GM12878 (cell line): Measurements from ENCODE around the gene CLNK. TPM values are rescaled to one million over a fixed set of nuclear protein-coding genes. Genes with fewer than 3 reads are reported as not detected.

Experiments used
- ATAC-seq: fragments of 200-7000 bp; cut with Tn5 transposase; 3 replicates; pipeline ENCODE4 v1.9.1; 2020; ENCODE audit warnings: mild to moderate bottlenecking, moderate library complexity
- BruUV-seq: library from RNA; stranded (reverse); fragments of 400-500 nt; replicated peaks from 2 replicates; lab custom pipeline; 2021; lab: Mats Ljungman, UMichigan
- CTCF ChIA-PET: fragments of 300-600 bp; sonication (Branson Sonifier 250); formaldehyde crosslinking; extraction: SDS; loops from one replicate; lab custom pipeline; 2021; ENCODE audit warnings: inconsistent platforms; lab: Yijun Ruan, JAX
- POLR2A ChIA-PET: fragments of 350-600 bp; formaldehyde crosslinking; extraction: SDS; loops from one replicate; lab custom pipeline; 2021; ENCODE audit warnings: inconsistent platforms; lab: Charles Lee
- RAD21 ChIA-PET: fragments of 300-600 bp; sonication (Branson Sonifier 250); formaldehyde crosslinking; loops from one replicate; lab custom pipeline; 2023; ENCODE audit warnings: antibody characterized with exemption; ENCODE audit not compliant: unreplicated experiment; lab: Charles Lee
- SMC1A ChIA-PET: fragments of 300-600 bp; sonication (Branson Sonifier 250); formaldehyde crosslinking; loops from one replicate; lab custom pipeline; 2023; ENCODE audit not compliant: unreplicated experiment, uncharacterized antibody; lab: Charles Lee
- DNase-seq: peaks from one replicate; pipeline ENCODE4 v3.0.0-alpha.2; 2011; ENCODE audit warnings: low read depth, low spot score
- FAIRE-seq: peaks from 3 replicates; lab custom pipeline; 2011; peaks lifted over from hg19 to GRCh38; lab: Jason Lieb, UNC
- H2AFZ ChIP-seq: 2 replicates; pipeline ENCODE4 v1.6.0; 2011; ENCODE audit warnings: low read depth, low read length, control low read depth; ENCODE audit not compliant: control insufficient read depth
- H3K27ac ChIP-seq: 2 replicates; pipeline ENCODE4 v1.5.1; 2011; ENCODE audit warnings: control low read depth; ENCODE audit not compliant: control insufficient read depth, insufficient read depth
- H3K27me3 ChIP-seq, 2 experiments: replicated peaks in 1 of 2; 2 replicates each; pipeline versions ENCODE4 v1.6.0 to v1.6.1; 2011; ENCODE audit warnings: low read length in 1 of 2; ENCODE audit not compliant: control insufficient read depth in 2 of 2, insufficient read depth in 2 of 2
- H3K36me3 ChIP-seq, 2 experiments: 2 replicates each; pipeline ENCODE4 v1.5.1; 2011; ENCODE audit warnings: low read length in 1 of 2; ENCODE audit not compliant: control insufficient read depth in 2 of 2, insufficient read depth in 2 of 2
- H3K4me1 ChIP-seq: 2 replicates; pipeline ENCODE4 v1.6.1; 2011; ENCODE audit warnings: mild to moderate bottlenecking, low read length, moderate library complexity, mixed read lengths; ENCODE audit not compliant: control insufficient read depth, insufficient read depth
- H3K4me2 ChIP-seq: 2 replicates; pipeline ENCODE4 v1.6.0; 2011; ENCODE audit warnings: control low read depth; ENCODE audit not compliant: control insufficient read depth, insufficient read depth
- H3K4me3 ChIP-seq: fragments of 200-600 bp; sonication (generic); 2 replicates; pipeline ENCODE4 v1.5.1; 2016
- H3K79me2 ChIP-seq: 2 replicates; pipeline ENCODE4 v1.6.0; 2011; ENCODE audit warnings: low read length; ENCODE audit not compliant: control insufficient read depth, insufficient read depth
- H3K9ac ChIP-seq: 2 replicates; pipeline ENCODE4 v1.8.0; 2011; ENCODE audit warnings: low read length, control low read depth, mixed read lengths; ENCODE audit not compliant: control insufficient read depth, insufficient read depth
- H3K9me3 ChIP-seq: replicated peaks from 3 replicates; pipeline ENCODE4 v1.5.1; 2011; ENCODE audit warnings: mild to moderate bottlenecking, low read length; ENCODE audit not compliant: control insufficient read depth, insufficient read depth
- H4K20me1 ChIP-seq: 2 replicates; pipeline ENCODE4 v1.6.0; 2011; ENCODE audit not compliant: control insufficient read depth, insufficient read depth
- CTCF ChIP-seq, 3 experiments: IDR thresholded peaks in 2 of 3; conservative IDR thresholded peaks in 1 of 3; 2 replicates each; pipeline ENCODE4 v1.5.1; 2011; ENCODE audit warnings: low read depth in 3 of 3, low read length in 3 of 3, mild to moderate bottlenecking in 3 of 3, control low read depth in 2 of 3, moderate library complexity in 2 of 3, inconsistent platforms in 1 of 3, mixed read lengths in 1 of 3; ENCODE audit not compliant: control insufficient read depth in 2 of 3, insufficient read depth in 1 of 3; ENCODE audit errors: extremely low read depth in 1 of 3
- E2F8 ChIP-seq: fragments of 450-650 bp; IDR thresholded peaks from 2 replicates; pipeline ENCODE4 v1.6.1; 2018; ENCODE audit warnings: mild to moderate bottlenecking, low read depth, moderate library complexity; ENCODE audit not compliant: partially characterized antibody
- JUNB ChIP-seq: IDR thresholded peaks from 2 replicates; pipeline ENCODE4 v1.6.1; 2016; ENCODE audit warnings: antibody characterized with exemption, mild to moderate bottlenecking
- MYC ChIP-seq: IDR thresholded peaks from 2 replicates; pipeline ENCODE4 v1.6.1; 2011; ENCODE audit warnings: mild to moderate bottlenecking, low read length, moderate library complexity, inconsistent platforms; ENCODE audit not compliant: insufficient read depth, insufficient replicate concordance, insufficient read length, severe bottlenecking
- PRDM15 ChIP-seq: fragments of 450-650 bp; formaldehyde crosslinking; IDR thresholded peaks from 2 replicates; pipeline ENCODE4 v1.4.0; 2020; ENCODE audit warnings: mild to moderate bottlenecking, moderate library complexity
- RUNX3 ChIP-seq: IDR thresholded peaks from 2 replicates; pipeline ENCODE4 v1.6.1; 2012; ENCODE audit warnings: low read length, inconsistent platforms
- SKIL ChIP-seq: fragments of 450-650 bp; IDR thresholded peaks from 2 replicates; pipeline ENCODE4 v1.6.1; 2017; ENCODE audit warnings: mild to moderate bottlenecking, low read depth, inconsistent platforms; ENCODE audit not compliant: poor library complexity, severe bottlenecking
- SP1 ChIP-seq: IDR thresholded peaks from one replicate; pipeline ENCODE4 v1.6.1; 2011; ENCODE audit warnings: low read depth, low read length
- SREBF1 ChIP-seq: IDR thresholded peaks from 2 replicates; pipeline ENCODE4 v1.6.1; 2012; ENCODE audit warnings: mild to moderate bottlenecking, low read length
- TCF7 ChIP-seq: IDR thresholded peaks from 2 replicates; pipeline ENCODE4 v1.6.1; 2014; ENCODE audit warnings: antibody characterized with exemption, borderline replicate concordance
- WRNIP1 ChIP-seq: IDR thresholded peaks from 2 replicates; pipeline ENCODE4 v1.6.1; 2011; ENCODE audit warnings: low read depth, low read length, improper control_type of control experiment, borderline replicate concordance
- WGBS: methylation state at CpG from one replicate; pipeline ENCODE4 v1.1.6; 2016; ENCODE audit warnings: low lambda C conversion rate; ENCODE audit not compliant: insufficient replicate concordance, insufficient coverage; ENCODE audit errors: missing lambda C conversion rate; 5-methylcytosine and 5-hydroxymethylcytosine counted together
- in situ Hi-C: fragments of 300-500 bp; cut with MboI; formaldehyde crosslinking; loops from 9 replicates; pipeline ENCODE4 v1.14.3; 2018; ENCODE audit warnings: mixed read lengths
- intact Hi-C: fragments of 100-400 bp; cut with micrococcal nuclease; formaldehyde crosslinking; loops from one replicate; pipeline ENCODE4 v1.14.2; 2022; ENCODE audit not compliant: unreplicated experiment
- polyA plus RNA-seq, 11 experiments: library from polyadenylated mRNA; depleted of rRNA in 4 of 11; unstranded in 6 of 11; stranded (reverse) in 5 of 11; fragments of >200 nt; fragmentation: Nextera tagmentation in 4 of 11; fragmentation: Illumina TruSeq in 1 of 11; extraction: Ambion mirVana in 4 of 11; extraction: Trizol in 1 of 11; gene quantifications; 1 replicate in 1 of 11; 2 replicates in 10 of 11; pipeline versions ENCODE4 v1.2.1 to v1.2.3, GENCODE V29; 2011 to 2016; ENCODE audit warnings: inconsistent platforms in 2 of 11, missing spikeins in 2 of 11, low read depth in 1 of 11
- total RNA-seq, 4 experiments: library from RNA; depleted of rRNA in 3 of 4; stranded (reverse); fragments of >200 nt in 3 of 4; fragmentation: Illumina TruSeq in 1 of 4; extraction: Trizol in 1 of 4; gene quantifications; 2 replicates each; pipeline versions ENCODE4 v1.2.1 to v1.2.3, GENCODE V29; 2013 to 2021

The CLNK gene
- total and polyA plus RNA-seq, 10 of the 15 experiments (the other 5 are each of a cell fraction or from before 2014, with no cell fraction given), result 2.1 to 14.3 (median 2.7) TPM

GRCh38 chr4:10643600-10644425 lies 40.8 kb downstream of the CLNK start:
- CTCF ChIA-PET, result interaction anchor here (0.9 to 1.7 kb wide), 2 partner anchors 20 to 780 kb away, joined by 3 to 4 read pairs; no protein-coding TSS in a partner anchor
- intact Hi-C loops (no loop called here), in situ Hi-C loops (no loop called here)
- no peak overlapping the region for H3K4me3 ChIP-seq
- no TSS peak for BruUV-seq
- H2AFZ ChIP-seq, result no peak overlapping the region
- ATAC-seq (no peak), DNase-seq (no peak), FAIRE-seq (no peak)
- H4K20me1 ChIP-seq, result no peaks in the 10 kb centered on the region
- no peaks in the 10 kb centered on the region for H3K36me3 ChIP-seq
- no peaks in the 10 kb centered on the region for H3K79me2 ChIP-seq
- no peak overlapping the region for H3K27ac ChIP-seq
- H3K27me3 ChIP-seq, result no peaks in the 10 kb centered on the region
- SMC1A ChIA-PET, result interaction anchor here (0.7 to 1.8 kb wide), 3 partner anchors 10 to 20 kb away, joined by 3 to 4 read pairs (median 3); no protein-coding TSS in a partner anchor
- H3K9ac ChIP-seq, result no peak overlapping the region
- RAD21 ChIA-PET, result interaction anchor here (1.3 kb wide), 1 partner anchor 30 kb away, joined by 4 read pairs; no protein-coding TSS in a partner anchor
- H3K4me2 ChIP-seq, result no peak overlapping the region
- POLR2A ChIA-PET, result no interaction called here
- H3K9me3 ChIP-seq, result peaks cover 16% of the 10 kb centered on the region; the same call in 2 of the 3 replicates
- 32% methylated on average over 5 of the region's 5 CpGs for WGBS
- peaks cover 3% of the 10 kb centered on the region for H3K4me1 ChIP-seq
- TF ChIP-seq MYC (no peak), SREBF1 (no peak), SKIL (no peak), JUNB (no peak), E2F8 (no peak), PRDM15 (no peak), TCF7 (peak; percentile 70), SP1 (no peak), RUNX3 (peak; percentile 68; the same call in 1 of the 2 replicates), CTCF (IDR thresholded peaks at IDR 0.05 in 2 of 3, conservative IDR thresholded peaks at IDR 0.05 in 1 of 3; ENCODE audit: control insufficient read depth in 2 of 3, extremely low read depth in 1 of 3, insufficient read depth in 1 of 3, low read depth in 3 of 3, low read length in 3 of 3) (no peak), WRNIP1 (no peak)
